GM12892 (cell line): ENCODE measurements around the gene CCDC15.
A peak's percentile ranks its signal among the peaks of the same experiment; 100 is the strongest.

Source experiments
- POLR2A ChIP-seq: IDR thresholded peaks from 2 replicates; pipeline ENCODE4 v1.6.1; 2011; ENCODE audit warnings: low read depth, low read length, control low read depth
- POLR2AphosphoS5 ChIP-seq: IDR thresholded peaks from 2 replicates; pipeline ENCODE4 v1.6.1; 2011; ENCODE audit warnings: low read depth, low read length, control low read depth

GRCh38 chr11:124953753-124954589 is at the start of gene CCDC15:
- TF ChIP-seq POLR2AphosphoS5 (peak; percentile 98), POLR2A (peak; percentile 98)
